ENCODE measurements around the gene C1QTNF1.
"Not testable (repeated sequence)": the region's sequence is repeated elsewhere in the genome, so short reads cannot be mapped to it uniquely, and the experiment has no call there.

C1QTNF1 gene

GRCh38 chr17:79020631-79021301 lies 3.2 kb upstream of the C1QTNF1 start:
- DNase-seq (ENCODE audit: low read depth, low spot score) = no peak
- H3K27ac ChIP-seq = no peak overlapping the region

GRCh38 chr17:79021929-79022328 lies 2.0 kb upstream of the C1QTNF1 start:
- H3K27ac ChIP-seq; DNase-seq (ENCODE audit: low read depth, low spot score): not testable (repeated sequence)

GRCh38 chr17:79022507-79022991 lies 1.4 kb upstream of the C1QTNF1 start:
- no peak for DNase-seq (ENCODE audit: low read depth, low spot score)
- H3K27ac ChIP-seq = no peak overlapping the region

DNA sequence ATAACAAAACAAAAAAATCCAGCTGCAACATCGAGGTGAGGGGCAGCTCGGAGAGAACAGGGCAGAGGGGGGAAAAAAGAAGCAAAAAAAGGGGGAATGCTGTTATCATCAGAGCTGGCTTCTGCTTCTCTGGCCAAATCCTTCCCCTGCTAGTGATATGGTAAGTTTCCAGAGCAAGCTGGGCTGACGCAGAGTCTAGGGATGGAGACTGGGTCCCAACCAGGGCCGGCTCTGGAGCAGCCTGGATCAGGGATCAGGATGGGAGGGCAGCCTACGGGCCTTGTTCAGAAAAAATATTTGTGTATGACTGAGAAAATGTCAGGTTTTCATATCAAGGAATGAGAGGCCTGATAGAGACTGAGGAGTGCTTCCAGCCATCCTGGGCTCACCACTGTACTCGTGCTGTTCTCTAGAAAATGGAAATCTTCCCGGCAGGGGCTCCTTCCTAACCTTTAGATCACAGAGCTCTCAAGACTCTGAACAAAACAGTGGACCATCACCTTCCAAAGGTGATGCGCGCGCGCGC lies 726 bp upstream of the C1QTNF1 start:
- no peak for DNase-seq (ENCODE audit: low read depth, low spot score)
- no peak overlapping the region for H3K27ac ChIP-seq

DNA sequence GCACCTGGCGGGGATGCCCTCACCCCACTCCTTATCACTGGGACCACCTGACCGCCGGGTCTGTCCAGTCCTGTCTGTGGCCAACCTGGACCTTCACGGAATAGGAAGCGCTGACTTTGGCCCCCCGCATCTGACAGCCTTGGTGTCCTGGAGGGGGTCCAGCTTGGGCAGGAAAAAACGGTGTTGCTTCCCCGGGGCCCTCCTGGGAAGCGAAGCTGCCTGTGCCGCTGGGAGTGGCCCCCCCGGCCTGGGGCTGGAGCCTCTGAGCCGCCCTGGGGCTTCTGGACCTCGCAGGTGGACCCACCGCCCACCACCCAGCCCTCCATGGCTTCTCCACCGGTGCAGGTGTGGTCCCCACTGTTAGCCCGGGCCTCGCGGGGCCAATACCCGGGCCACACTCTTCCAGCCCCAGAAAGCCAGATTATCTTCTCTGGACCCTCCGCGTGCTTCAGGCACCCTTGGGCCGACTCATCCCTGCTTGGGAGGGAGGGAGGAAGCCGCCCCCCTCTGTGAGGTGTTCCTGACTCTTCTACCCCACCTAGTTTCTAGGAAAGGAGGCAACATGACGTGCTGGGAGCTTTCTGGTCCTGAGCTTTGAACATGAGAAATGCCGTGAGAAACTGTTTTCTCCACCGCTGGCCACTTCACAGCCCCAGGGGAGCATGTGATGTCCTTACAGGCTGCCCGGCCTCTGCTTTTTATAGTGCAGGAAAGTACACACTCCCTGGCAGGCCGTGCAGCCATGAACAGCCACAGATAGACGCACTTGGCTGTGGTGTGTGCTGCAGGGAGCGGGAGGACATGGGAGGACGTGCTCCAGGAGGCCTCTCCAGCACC lies 1.1 kb downstream of the C1QTNF1 start:
- peak overlapping the region; percentile 65 for H3K27ac ChIP-seq
- DNase-seq (ENCODE audit: low read depth, low spot score) = no peak

- peak overlapping the region; percentile 65 for H3K27ac ChIP-seq
- no peak for DNase-seq (ENCODE audit: low read depth, low spot score)
Measured at GRCh38 chr17:79026376-79027273, 2.7 kb downstream of the C1QTNF1 start.

GRCh38 chr17:79027274-79027924 lies 3.4 kb downstream of the C1QTNF1 start:
- DNase-seq (ENCODE audit: low read depth, low spot score) = no peak
- H3K27ac ChIP-seq = peak overlapping the region; percentile 65

DNA sequence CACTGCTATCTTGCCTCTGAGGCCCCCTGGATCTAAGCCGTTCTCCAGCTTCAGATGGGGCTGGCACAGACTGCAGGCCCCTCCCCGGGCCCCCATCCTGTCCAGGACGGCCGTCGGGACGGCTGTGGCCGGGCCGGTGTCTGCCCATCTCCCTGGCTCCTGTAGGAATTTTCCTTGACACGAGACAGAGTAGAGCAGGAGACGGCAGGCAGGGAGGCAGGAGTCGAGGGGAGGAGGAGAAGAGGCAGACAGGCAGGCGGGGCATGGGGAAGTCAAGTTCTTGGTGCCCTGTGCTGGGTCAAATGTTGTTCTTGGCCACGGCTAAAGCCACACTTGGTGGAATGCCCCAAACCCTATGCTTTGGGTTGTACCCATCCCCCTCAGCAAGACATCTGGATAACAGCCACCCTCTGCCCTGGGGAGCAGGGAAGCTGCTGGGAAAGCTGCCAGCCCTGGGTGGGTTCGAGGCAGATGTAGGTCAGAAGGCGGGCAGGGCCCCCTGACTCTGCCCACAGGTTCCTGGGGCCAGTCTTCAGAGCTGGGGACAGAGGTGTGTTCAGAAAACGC lies 4.0 kb downstream of the C1QTNF1 start:
- no peak overlapping the region for H3K27ac ChIP-seq
- no peak for DNase-seq (ENCODE audit: low read depth, low spot score)

GRCh38 chr17:79028496-79029326 lies 4.7 kb downstream of the C1QTNF1 start:
- no peak for DNase-seq (ENCODE audit: low read depth, low spot score)
- H3K27ac ChIP-seq = no peak overlapping the region

- no peak for DNase-seq (ENCODE audit: low read depth, low spot score)
- no peak overlapping the region for H3K27ac ChIP-seq
Measured at GRCh38 chr17:79029327-79030009, 5.5 kb downstream of the C1QTNF1 start.

- not testable (repeated sequence) for H3K27ac ChIP-seq; DNase-seq (ENCODE audit: low read depth, low spot score)
Measured at GRCh38 chr17:79030636-79031035, 6.7 kb downstream of the C1QTNF1 start.

- no peak overlapping the region for H3K27ac ChIP-seq
- no peak for DNase-seq (ENCODE audit: low read depth, low spot score)
Measured at GRCh38 chr17:79031996-79032875, 8.3 kb downstream of the C1QTNF1 start.

GRCh38 chr17:79033046-79033616 lies 9.2 kb downstream of the C1QTNF1 start:
- no peak for DNase-seq (ENCODE audit: low read depth, low spot score)
- H3K27ac ChIP-seq = no peak overlapping the region

DNA sequence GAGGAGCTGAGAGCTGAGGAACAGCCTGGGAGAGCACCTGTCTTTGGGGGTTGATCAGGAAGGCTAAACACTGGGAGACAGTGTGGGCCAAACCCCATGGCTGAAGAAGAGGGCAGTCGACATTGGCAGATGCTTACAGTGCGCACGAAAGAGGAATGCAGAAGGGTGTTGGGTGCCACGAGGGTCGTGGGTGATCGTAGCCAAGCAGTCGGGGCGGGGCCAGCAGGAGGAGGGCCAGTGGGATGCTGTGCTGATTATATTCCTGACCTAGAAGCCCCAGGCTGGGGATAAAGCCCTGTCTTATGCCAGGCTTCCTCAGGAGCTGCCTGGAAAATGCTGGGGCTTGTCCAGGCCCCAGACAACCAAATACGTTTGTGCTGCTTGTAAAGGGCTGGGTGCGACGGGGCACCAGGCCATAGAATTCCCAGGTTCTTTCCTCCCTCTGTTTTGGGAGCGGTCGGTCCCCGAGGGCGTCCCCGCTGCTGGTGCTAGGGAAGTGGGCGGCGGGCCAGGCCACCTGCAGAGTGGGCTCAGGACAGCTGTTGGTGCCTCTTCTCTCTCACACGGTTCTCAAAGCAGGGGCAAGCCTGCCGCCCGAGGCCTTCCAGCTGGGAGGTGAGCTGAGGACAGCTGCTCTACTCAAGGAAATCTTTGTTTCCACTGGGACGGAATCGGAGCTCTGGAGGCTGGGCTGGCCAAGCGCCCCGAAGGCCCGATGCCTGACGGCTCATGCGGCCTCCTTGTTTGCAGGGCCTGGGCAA lies 10.0 kb downstream of the C1QTNF1 start:
- no peak for DNase-seq (ENCODE audit: low read depth, low spot score)
- H3K27ac ChIP-seq = peak overlapping the region; percentile 39

DNA sequence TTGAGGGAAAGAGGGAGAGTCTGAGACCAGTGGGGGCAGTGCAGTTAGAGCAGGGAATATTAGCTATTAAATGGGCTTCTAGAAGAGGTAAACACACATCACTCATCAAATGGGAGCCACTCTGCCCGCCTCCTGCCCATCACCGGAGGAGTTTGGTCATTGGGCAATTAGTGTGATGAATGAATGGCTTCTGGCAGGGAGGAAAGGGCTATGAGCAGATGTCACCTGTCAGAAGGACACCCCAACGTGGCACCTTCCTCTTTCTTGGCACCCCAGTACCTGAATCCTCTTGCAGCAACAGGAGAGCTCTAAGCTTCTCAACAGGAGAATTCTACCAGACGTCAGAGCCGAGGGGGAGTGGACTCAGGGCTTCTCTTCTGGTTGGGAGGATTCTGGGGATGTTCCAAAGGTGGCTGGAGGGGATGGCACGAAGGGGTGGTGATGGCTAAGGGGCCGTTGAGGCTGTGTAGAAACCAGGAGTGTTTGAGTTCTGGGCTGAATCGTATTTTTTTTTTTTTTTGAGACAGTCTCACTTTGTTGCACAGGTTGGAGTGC lies 11.0 kb downstream of the C1QTNF1 start:
- H3K27ac ChIP-seq = no peak overlapping the region
- DNase-seq (ENCODE audit: low read depth, low spot score) = no peak

DNA sequence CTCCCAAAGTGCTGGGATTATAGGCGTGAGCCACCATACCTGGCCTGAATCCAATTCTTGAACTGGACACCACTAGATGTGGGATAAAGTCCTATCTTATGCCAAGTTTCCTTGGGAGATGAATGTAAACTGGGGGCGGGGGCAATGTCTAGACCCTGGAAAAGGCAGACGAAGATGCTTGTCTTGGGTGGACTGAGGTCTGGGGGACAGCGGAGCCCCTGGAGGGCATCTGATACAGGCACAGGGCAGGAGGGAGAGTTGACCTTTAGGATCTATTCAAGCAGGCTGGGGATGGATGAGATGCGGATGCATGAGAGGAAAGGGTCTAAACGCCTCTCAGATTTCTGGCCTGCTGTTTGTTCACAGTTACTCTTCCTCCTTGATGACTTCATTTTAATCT lies 11.7 kb downstream of the C1QTNF1 start:
- no peak for DNase-seq (ENCODE audit: low read depth, low spot score)
- peak overlapping the region; percentile 92 for H3K27ac ChIP-seq
